PC-3 (cell line): ENCODE measurements around the gene GABRG3.

Source experiments
- CTCF ChIP-seq: fragments of 300-600 bp; sonication (generic); conservative IDR thresholded peaks from 2 replicates; pipeline ENCODE4 v1.5.1; 2017; ENCODE audit warnings: antibody characterized with exemption, low read depth, mild to moderate bottlenecking, low read length
- EZH2 ChIP-seq: fragments of 300-600 bp; sonication (generic); IDR thresholded peaks from one replicate; pipeline ENCODE4 v1.6.1; 2017; ENCODE audit warnings: antibody characterized with exemption, mild to moderate bottlenecking, low read length; ENCODE audit not compliant: unreplicated experiment
- EZH2phosphoT487 ChIP-seq: fragments of 300-600 bp; sonication (generic); IDR thresholded peaks from 2 replicates; pipeline ENCODE4 v1.6.1; 2018; ENCODE audit warnings: mild to moderate bottlenecking, antibody characterized with exemption, low read length, borderline replicate concordance

GRCh38 chr15:27248251-27248650 lies 277.3 kb downstream of the GABRG3 start:
- TF ChIP-seq CTCF (no peak), EZH2phosphoT487 (no peak), EZH2 (no peak)
